ENCODE measurements around the gene AP5M1. TPM values are rescaled to one million over a fixed set of nuclear protein-coding genes. Genes with fewer than 3 reads are reported as not detected.
"Not testable (repeated sequence)": the region's sequence is repeated elsewhere in the genome, so short reads cannot be mapped to it uniquely, and the experiment has no call there.

Gene AP5M1
- total RNA-seq, 1 donor from 2014 or later = 39.4 TPM

GRCh38 chr14:57277062-57277461 is 8.3 kb downstream of the AP5M1 start:
- intact Hi-C loops (cut with micrococcal nuclease) = no loop called here
- DNase-seq (no peak), ATAC-seq (no peak)

- ATAC-seq (no peak), DNase-seq (no peak)
- intact Hi-C loops (cut with micrococcal nuclease) = no loop called here
These were observed 19.0 kb downstream of the AP5M1 start for GRCh38 chr14:57287745-57288144.

GRCh38 chr14:57290751-57291150 is 22.0 kb downstream of the AP5M1 start:
- intact Hi-C loops (cut with micrococcal nuclease) = no loop called here

GRCh38 chr14:57291692-57292647 is 23.2 kb downstream of the AP5M1 start:
- ATAC-seq (no peak), DNase-seq (no peak)
- intact Hi-C loops (cut with micrococcal nuclease) = no loop called here

More at GRCh38 chr14:57290751-57291150, 22.0 kb downstream of the AP5M1 start:
- ATAC-seq = no peak
- no peak for DNase-seq

DNA sequence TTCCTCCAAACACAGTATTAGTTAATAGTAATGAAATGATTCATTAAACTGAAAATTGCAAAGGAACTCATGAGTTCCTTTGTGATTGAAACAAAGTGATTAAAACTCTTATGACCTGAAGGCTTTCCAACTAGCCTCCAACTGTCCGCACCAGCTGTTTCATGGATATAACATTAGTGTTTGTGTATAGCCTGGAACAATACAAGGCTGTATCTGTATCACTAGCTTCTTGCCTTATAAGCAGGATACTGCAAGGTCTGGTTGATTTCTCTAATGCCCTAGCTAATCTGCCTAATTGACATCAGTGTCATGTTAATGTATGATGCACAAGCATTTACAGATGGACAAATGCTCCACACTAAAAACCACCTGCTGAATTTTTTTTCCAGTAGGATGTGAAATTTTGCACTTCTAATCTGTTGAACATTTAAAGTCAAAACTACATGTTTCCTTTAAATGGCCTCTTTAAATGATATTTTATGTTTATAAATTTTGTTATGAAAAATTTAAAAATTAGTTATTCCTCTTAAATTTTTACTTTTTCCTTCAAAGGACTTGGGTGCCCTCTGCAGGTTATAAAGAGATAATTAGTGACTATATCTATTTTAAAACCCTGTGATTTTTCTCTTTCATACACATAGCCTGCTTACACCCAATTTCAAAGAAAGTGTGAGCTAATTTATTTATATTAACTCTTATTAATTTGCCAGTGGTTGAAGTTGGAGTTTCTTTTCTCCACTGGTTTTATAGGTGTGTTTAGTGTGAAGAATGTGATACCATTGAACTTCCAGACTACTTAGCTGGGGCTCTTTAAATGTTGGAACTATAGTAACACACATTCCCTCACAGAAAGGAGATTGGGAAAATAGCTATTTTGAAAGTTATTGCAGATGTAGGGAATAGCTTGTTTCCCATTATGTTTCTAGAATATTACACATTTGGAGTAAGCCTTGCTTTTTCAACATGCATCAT is 25.4 kb downstream of the AP5M1 start:
- ATAC-seq (no peak), DNase-seq (no peak)
- intact Hi-C loops (cut with micrococcal nuclease) = no loop called here

- intact Hi-C loops (cut with micrococcal nuclease) = no loop called here
- DNase-seq (no peak), ATAC-seq (no peak)
These were observed 26.5 kb downstream of the AP5M1 start for GRCh38 chr14:57295239-57295638.

DNA sequence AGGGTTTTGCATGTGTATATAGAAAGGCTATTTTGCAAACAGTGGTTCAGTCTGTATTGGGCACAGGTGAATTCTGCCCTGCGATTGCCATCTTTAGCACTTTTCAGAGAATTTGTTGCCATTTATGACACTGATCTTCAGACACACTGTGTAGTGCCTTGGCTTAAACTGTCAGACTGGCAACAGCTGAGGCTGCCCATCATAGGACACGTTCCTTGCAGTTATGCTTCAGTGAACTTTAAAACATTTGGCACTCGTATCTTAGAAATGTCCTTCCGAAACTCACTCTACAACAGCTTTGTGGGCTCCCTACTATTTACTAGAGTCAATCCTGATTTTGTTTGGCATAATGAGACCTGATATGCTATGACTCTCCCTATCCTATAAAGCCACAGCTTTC is 29.1 kb downstream of the AP5M1 start:
- ATAC-seq = peak; percentile 82
- intact Hi-C loops (cut with micrococcal nuclease) = no loop called here
- no peak for DNase-seq

GRCh38 chr14:57299511-57299910 is 30.7 kb downstream of the AP5M1 start:
- DNase-seq = no peak
- intact Hi-C loops (cut with micrococcal nuclease) = no loop called here
- no peak for ATAC-seq

- intact Hi-C loops (cut with micrococcal nuclease) = no loop called here
- no peak for ATAC-seq
- no peak for DNase-seq
These were observed 34.1 kb downstream of the AP5M1 start for GRCh38 chr14:57302883-57303282.

DNA sequence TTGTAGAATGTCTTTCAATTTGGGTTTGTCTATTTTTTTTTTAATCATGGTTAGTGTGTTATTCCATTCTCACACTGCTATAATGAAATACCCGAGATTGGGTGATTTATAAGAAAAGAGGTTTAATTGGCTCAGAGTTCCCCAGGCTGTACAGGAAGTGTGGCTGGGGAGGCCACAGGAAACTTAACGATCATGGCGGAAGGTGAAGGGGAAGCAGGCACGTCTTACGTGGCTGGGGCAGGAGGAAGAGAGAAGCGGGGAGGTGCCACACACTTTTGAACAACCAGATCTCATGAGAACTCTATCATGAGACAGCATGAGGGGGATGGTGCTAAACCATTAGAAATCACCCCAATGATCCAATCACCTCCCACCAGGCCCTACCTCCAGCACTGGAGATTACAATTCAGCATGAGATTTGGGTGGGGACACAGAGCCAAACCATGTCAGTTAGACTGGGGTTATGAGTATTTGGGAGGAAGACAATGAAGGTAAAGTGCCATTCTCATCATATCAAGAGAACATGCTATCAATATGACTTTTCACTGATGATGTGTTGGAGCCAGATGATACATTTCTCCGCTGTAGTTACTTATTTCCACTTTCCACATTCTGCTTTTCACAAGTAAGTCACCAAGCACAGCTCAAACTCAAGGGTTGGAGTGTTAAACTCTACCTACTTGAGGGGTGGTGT is 45.8 kb downstream of the AP5M1 start:
- intact Hi-C loops (cut with micrococcal nuclease) = loop anchor here (5.0 kb wide), 1 partner anchor 822 kb away; no protein-coding TSS in a partner anchor
- ATAC-seq (no peak), DNase-seq (no peak)

- peak; percentile 52 for ATAC-seq
These were observed 48.6 kb downstream of the AP5M1 start for GRCh38 chr14:57317248-57317833.

GRCh38 chr14:57319636-57320192 is 50.9 kb downstream of the AP5M1 start:
- ATAC-seq = no peak
- intact Hi-C loops (cut with micrococcal nuclease) = loop anchor here (5.0 kb wide), 1 partner anchor 827 kb away; no protein-coding TSS in a partner anchor
- DNase-seq = no peak

More at GRCh38 chr14:57317248-57317833, 48.6 kb downstream of the AP5M1 start:
- intact Hi-C loops (cut with micrococcal nuclease) = loop anchor here (5.0 kb wide), 1 partner anchor 825 kb away; no protein-coding TSS in a partner anchor
- peak; percentile 42 for DNase-seq

DNA sequence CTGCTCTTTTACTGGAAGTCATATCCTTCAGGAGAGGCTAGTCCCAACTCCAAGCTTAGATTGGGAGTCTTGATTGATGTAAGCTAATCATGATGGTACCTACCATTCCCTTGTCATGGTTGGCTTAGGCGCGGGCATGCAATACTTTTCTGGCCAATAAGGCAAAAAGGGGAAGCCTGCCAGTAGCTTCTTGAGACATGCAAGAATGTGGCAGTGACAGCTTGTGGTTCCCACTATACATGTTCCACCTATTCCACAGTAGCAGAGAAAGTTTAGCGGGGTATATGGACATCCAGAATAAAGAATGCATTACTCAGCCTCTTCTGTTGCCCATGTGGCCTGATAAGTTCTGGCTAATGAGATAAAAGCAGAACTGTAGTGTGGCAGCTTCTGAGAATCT is 55.0 kb downstream of the AP5M1 start:
- intact Hi-C loops (cut with micrococcal nuclease) = no loop called here
- ATAC-seq (no peak), DNase-seq (no peak)

DNA sequence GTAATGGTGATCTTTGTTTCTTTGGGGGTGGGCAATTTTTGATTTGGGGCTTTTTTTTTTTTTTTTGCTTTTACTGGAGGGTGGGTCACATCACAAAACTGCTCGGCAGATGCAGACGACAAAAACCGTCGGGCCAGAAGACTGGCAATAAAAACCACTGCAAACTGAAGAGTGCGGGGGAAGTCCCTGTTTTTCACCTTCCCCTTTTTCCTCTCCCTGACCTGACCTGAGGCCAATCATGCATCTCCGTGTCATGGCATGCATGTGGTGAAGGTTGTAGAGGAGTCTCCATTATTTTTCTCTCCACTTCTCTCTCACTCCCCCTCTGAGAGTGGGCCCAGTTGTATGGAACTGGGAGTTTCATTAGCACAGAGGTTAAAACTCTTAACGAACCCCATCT is 57.5 kb downstream of the AP5M1 start:
- intact Hi-C loops (cut with micrococcal nuclease) = no loop called here
- DNase-seq = no peak

DNA sequence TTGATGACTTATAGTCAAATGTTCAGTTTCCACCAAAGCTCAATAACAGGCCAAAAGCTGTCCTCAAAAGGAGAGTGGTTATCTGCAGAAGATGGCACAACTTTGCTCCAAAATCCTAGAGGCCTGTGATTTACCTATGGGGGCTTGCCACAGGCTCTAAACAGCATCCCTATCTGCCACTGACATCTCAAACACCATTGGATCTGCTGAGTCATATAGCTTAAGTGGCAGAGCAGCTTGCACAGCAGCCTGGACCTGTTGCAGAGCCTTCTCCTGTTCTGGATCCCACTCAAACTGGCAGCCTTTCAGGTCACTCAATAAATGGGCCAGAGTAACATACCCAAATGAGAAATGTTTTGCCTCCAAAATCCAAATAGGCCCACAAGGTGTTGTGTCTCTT is 61.1 kb downstream of the AP5M1 start:
- DNase-seq (no peak), ATAC-seq (no peak)
- intact Hi-C loops (cut with micrococcal nuclease) = no loop called here

More for the DNA sequence above, 57.5 kb downstream of the AP5M1 start:
- ATAC-seq = no peak

DNA sequence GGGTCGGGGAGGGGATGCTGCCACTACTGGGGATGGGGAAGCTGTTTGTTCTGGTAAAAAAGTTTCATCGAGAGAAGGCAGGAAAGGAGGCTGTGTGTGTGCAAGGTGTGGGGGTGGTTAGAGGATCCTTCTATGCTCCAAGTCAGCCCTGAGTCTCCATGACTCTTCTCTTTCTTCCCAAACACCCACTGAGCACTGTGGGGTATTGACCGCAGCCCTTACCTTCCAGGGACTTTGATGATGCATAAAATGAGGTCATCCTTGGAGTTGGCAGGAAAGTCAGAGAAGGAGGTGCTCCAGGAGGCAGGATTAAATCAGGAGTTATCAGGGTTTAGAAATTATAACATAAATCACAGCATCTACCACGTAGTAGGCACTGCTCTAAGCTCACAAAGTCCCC is 63.7 kb downstream of the AP5M1 start:
- DNase-seq; intact Hi-C loops (cut with micrococcal nuclease); ATAC-seq: not testable (repeated sequence)

GRCh38 chr14:57333726-57334125 is 65.0 kb downstream of the AP5M1 start:
- intact Hi-C loops (cut with micrococcal nuclease); DNase-seq; ATAC-seq: not testable (repeated sequence)
